Activated CD8-positive, alpha-beta T cell treated with anti-CD3 and anti-CD28 coated beads for 36 hours (primary cell): Measurements from ENCODE around the gene STAU1. TPM values are rescaled to one million over a fixed set of nuclear protein-coding genes. Genes with fewer than 3 reads are reported as not detected.
A peak's percentile ranks its signal among the peaks of the same experiment; 100 is the strongest.

ENCODE experiments used
- ATAC-seq: fragments of 200-7000 bp; cut with Tn5 transposase; one replicate; pipeline ENCODE4 v1.10.0; 2021; ENCODE audit warnings: mild to moderate bottlenecking, moderate library complexity
- CTCF ChIA-PET: fragments of 350-600 bp; sonication (Branson Sonifier 250); formaldehyde crosslinking; loops from one replicate; lab custom pipeline; 2021; ENCODE audit warnings: antibody characterized with exemption; lab: Charles Lee
- POLR2A ChIA-PET: fragments of 350-600 bp; sonication (Branson Sonifier 250); formaldehyde crosslinking; loops from one replicate; lab custom pipeline; 2021; ENCODE audit warnings: antibody characterized with exemption; lab: Charles Lee
- DNase-seq: peaks from one replicate; pipeline ENCODE4 v3.0.0-alpha.2; 2020
- H3K27ac Mint-ChIP-seq: one replicate; pipeline ENCODE4 v1.8.0; 2021; ENCODE audit warnings: mild to moderate bottlenecking, mixed read lengths
- H3K27me3 Mint-ChIP-seq: one replicate; pipeline ENCODE4 v1.8.0; 2021; ENCODE audit warnings: mixed read lengths
- H3K36me3 Mint-ChIP-seq: one replicate; pipeline ENCODE4 v1.8.0; 2021; ENCODE audit warnings: low read depth, mixed read lengths
- H3K4me1 Mint-ChIP-seq: one replicate; pipeline ENCODE4 v1.8.0; 2021; ENCODE audit warnings: low read depth, mixed read lengths
- H3K4me3 Mint-ChIP-seq: one replicate; pipeline ENCODE4 v1.8.0; 2021; ENCODE audit warnings: mild to moderate bottlenecking, moderate library complexity, mixed read lengths
- H3K9me3 Mint-ChIP-seq: one replicate; pipeline ENCODE4 v1.8.0; 2021; ENCODE audit warnings: mixed read lengths
- intact Hi-C: fragments of 100-400 bp; cut with micrococcal nuclease; formaldehyde crosslinking; loops from one replicate; pipeline ENCODE4 v1.10.0; 2022
- total RNA-seq, 2 experiments: library from RNA; stranded (reverse); gene quantifications; one replicate each; pipeline ENCODE4 v1.2.3, GENCODE V29; 2021
- TF ChIP-seq, protein P1 (sequence below): fragments of 200-600 bp; IDR thresholded peaks from one replicate; pipeline ENCODE4 v1.8.0; 2022; ENCODE audit warnings: antibody characterized with exemption, mild to moderate bottlenecking

STAU1 gene
- total RNA-seq, 2 experiments from 2014 or later: 57.7 to 60.1 TPM

DNA sequence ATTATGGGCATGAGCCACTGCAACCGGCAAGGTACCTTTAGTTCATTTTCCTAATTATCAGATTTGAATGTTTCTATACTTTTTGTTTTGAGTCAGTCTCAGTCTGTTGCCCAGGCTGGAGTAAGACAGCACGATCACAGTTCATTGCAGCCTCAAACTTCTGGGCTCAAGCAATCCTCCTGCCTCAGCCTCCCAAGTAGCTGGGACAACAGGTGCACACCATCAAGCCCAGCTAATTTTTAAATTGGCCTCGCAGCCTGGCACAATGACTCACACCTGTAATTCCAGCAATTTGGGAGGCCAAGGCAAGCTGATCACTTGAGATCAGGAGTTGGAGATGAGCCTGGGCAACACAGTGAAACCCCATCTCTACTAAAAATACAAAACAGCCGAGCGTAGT lies 24.4 kb downstream of the STAU1 start:
- peaks cover 41% of the 10 kb centered on the region for H3K36me3 Mint-ChIP-seq
- ChIA-PET CTCF (interaction anchor here (0.7 to 5.6 kb wide), 3 partner anchors 15 to 53 kb away, joined by 3 to 59 read pairs (median 3); partner anchors contain the start of genes DDX27 and STAU1), POLR2A (interaction anchor here (1.8 kb wide), 1 partner anchor 18 kb away, joined by 5 read pairs; no protein-coding TSS in a partner anchor)
- H3K4me1 Mint-ChIP-seq: peaks cover 65% of the 10 kb centered on the region
- H3K9me3 Mint-ChIP-seq: no peaks in the 10 kb centered on the region
- intact Hi-C loops: no loop called here
- H3K27ac Mint-ChIP-seq: no peak overlapping the region
- H3K27me3 Mint-ChIP-seq: no peaks in the 10 kb centered on the region
- ATAC-seq (no peak), DNase-seq (no peak)
- no peak overlapping the region for H3K4me3 Mint-ChIP-seq
- TF ChIP-seq, protein P1, sequence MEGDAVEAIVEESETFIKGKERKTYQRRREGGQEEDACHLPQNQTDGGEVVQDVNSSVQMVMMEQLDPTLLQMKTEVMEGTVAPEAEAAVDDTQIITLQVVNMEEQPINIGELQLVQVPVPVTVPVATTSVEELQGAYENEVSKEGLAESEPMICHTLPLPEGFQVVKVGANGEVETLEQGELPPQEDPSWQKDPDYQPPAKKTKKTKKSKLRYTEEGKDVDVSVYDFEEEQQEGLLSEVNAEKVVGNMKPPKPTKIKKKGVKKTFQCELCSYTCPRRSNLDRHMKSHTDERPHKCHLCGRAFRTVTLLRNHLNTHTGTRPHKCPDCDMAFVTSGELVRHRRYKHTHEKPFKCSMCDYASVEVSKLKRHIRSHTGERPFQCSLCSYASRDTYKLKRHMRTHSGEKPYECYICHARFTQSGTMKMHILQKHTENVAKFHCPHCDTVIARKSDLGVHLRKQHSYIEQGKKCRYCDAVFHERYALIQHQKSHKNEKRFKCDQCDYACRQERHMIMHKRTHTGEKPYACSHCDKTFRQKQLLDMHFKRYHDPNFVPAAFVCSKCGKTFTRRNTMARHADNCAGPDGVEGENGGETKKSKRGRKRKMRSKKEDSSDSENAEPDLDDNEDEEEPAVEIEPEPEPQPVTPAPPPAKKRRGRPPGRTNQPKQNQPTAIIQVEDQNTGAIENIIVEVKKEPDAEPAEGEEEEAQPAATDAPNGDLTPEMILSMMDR: no peak

DNA sequence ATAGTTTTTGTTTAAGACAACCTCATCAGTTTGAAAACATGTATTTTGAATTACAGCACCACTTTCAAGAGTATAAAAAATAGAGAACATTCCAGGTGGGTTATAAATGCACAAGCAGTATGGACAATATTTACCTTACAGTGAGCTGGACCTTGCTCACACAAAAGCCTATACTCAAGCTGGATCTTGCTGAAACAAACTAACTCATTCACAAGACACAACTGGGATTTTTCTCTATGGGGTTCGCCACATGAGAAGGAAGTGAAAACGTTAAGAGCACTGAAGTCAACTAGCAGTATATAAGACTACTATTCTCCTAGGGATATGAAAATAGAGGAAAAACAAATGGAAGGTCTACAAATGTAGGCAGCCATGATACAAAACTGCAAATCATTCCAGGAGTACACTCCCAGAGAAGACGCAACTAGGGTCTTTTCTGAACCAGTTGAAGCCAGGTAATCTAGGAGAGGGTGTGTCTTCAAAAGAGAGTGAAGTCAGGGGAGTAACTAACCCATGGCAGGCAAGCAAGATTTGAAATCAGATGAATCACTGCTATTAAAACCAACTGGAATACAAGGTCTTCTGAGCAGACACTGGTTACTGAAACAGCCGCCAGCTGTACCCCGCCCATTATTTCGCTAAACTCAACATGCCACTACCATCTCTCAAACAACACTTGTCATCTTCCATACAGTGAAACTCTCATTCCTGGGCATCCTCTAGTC lies 26.5 kb downstream of the STAU1 start:
- DNase-seq (no peak), ATAC-seq (no peak)
- intact Hi-C loops: no loop called here
- TF ChIP-seq, protein P1: no peak
- H3K36me3 Mint-ChIP-seq: peaks cover 41% of the 10 kb centered on the region
- H3K27me3 Mint-ChIP-seq: no peaks in the 10 kb centered on the region
- H3K27ac Mint-ChIP-seq: peak overlapping the region; percentile 18
- CTCF ChIA-PET: interaction anchor here (1.5 kb wide), 1 partner anchor 56 kb away, joined by 8 read pairs; no protein-coding TSS in a partner anchor
- peaks cover 52% of the 10 kb centered on the region for H3K4me1 Mint-ChIP-seq
- no peak overlapping the region for H3K4me3 Mint-ChIP-seq
- H3K9me3 Mint-ChIP-seq: no peaks in the 10 kb centered on the region
- POLR2A ChIA-PET: interaction anchor here (1.8 kb wide), 1 partner anchor 20 kb away, joined by 5 read pairs; no protein-coding TSS in a partner anchor

DNA sequence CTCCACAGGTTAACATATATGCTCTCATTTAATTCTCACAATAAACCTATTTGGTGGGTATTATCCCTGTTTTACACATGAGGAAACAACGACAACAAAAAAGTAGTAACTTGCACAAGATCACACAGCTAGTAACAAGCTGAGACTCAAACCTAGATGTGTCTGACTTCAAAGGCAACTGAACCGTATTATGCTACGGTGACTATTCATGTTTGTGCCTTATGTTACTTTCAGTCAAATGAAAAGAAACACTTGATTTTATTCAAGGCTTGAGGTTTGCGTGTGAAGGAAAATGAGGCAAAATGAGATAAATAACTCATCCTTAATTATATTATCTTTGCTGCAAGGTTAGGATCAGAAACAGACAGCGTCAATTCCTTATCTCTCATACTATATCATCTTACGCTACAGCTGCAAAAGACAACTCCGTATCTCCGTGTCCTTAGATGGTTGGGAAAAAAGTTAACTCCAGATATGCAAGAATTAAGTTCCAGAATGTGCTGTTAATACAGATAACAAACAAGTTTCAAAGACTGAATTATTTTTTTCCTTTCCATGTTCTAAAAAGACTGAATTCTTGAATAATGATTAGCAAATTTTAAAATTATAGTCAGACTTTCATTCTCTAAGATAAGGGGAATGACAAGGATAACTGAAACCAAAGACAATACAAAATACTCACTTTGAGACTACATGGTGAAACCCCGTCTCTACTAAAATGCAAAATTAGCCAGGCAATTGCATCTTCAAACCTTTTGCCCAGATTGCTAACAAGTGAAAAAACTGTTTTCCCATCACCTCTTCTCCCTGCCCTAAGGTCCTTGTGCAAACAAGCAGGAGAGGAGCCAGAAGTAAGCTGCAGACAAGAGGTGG lies 27.8 kb downstream of the STAU1 start:
- Mint-ChIP-seq H3K36me3 (peaks cover 34% of the 10 kb centered on the region), H3K4me3 (no peak overlapping the region), H3K9me3 (no peaks in the 10 kb centered on the region), H3K27me3 (no peaks in the 10 kb centered on the region), H3K4me1 (peaks cover 51% of the 10 kb centered on the region), H3K27ac (peak overlapping the region; percentile 10)
- POLR2A ChIA-PET: interaction anchor here (0.5 to 1.0 kb wide), 3 partner anchors 16 to 128 kb away, joined by 3 to 4 read pairs (median 3); no protein-coding TSS in a partner anchor
- intact Hi-C loops: no loop called here
- TF ChIP-seq, protein P1: no peak
- CTCF ChIA-PET: interaction anchor here (1.3 to 1.5 kb wide), 3 partner anchors 56 to 57 kb away, joined by 4 to 8 read pairs (median 6); no protein-coding TSS in a partner anchor
- ATAC-seq: peak; percentile 56
- DNase-seq: no peak

DNA sequence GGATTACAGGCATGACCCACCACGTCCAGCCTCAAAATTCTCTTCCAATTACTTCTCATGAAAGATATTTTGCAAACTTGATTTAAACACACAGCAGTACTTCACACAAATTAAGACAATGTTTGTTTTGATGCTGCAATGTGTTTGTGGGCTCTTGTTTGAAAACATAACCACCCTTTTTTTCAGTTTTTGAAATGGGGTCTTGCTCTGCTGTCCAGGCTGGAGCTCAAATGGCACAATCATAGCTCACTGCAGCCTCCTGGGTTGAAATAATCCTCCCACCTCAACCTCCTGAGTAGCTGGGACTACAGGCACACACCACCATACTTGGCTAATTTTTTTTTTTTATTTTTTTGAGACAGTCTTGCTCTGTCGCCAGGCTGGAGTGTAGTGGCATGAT lies 31.0 kb downstream of the STAU1 start:
- intact Hi-C loops: no loop called here
- ChIA-PET POLR2A (interaction anchor here (0.7 to 1.4 kb wide), 2 partner anchors 23 to 106 kb away, joined by 3 read pairs; no protein-coding TSS in a partner anchor), CTCF (interaction anchor here (1.4 kb wide), 1 partner anchor 24 kb away, joined by 5 read pairs; no protein-coding TSS in a partner anchor)
- Mint-ChIP-seq H3K36me3 (peaks cover 31% of the 10 kb centered on the region), H3K27me3 (no peaks in the 10 kb centered on the region), H3K4me1 (peaks cover 49% of the 10 kb centered on the region), H3K4me3 (no peak overlapping the region), H3K9me3 (no peaks in the 10 kb centered on the region), H3K27ac (no peak overlapping the region)
- no peak for ATAC-seq
- TF ChIP-seq, protein P1: no peak
- DNase-seq: no peak
